ENCODE data around the gene CDH3.
A peak's percentile ranks its signal among the peaks of the same experiment; 100 is the strongest.

DNA sequence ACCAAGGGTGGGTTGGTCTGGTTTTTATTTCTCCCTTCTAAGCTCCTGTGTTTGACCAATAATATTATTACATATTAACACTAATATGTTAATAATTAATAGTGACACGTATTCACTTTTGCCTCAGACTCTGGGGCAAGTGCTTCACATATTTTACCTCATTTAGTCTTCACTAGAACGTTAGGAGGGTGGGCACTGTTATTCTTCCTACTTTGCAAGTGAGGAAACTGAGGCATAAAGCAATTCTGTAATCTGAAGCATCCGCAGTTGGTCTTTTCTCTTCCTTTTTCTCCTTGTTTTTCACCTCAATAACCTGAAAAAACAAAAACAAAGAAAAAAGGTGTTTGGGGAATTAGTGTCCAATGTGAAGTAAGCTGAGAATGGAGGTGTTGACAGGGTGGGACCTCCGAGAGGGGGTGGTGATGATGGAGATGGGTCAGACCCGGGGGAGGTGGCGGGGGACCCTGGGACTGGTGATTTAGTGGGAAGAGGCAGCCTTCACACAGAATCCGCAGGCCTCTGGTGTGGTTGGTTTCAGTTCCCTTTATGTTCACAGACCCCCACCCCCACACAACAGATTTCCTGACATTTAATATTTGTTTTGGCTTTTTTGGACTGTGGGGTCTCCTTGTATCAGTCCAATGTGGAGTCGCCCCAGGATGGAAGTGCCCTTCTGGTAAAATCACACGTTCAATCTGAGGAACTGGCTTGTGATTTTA is 95.7 kb downstream of the CDH3 start:
- TF ChIP-seq GTF2F1 (IDR thresholded peaks at IDR 0.05; ENCODE audit: borderline replicate concordance, low read depth, low read length) (no peak), TAF1 (IDR thresholded peaks at IDR 0.05; ENCODE audit: low read depth, low read length) (no peak), NRF1 (IDR thresholded peaks at IDR 0.05; ENCODE audit: low read depth, low read length) (no peak), POLR2A (IDR thresholded peaks at IDR 0.05; ENCODE audit: control extremely low read depth in 1 of 2, low read depth in 2 of 2, low read length in 2 of 2) (0 out of 3 replicates have a peak, but pooled peaks of 1 of the 2 experiments have one; percentile 37), CBX8 (IDR thresholded peaks at IDR 0.05; ENCODE audit: borderline replicate concordance, low read depth, low read length) (no peak), ZNF274 (IDR thresholded peaks at IDR 0.05; ENCODE audit: borderline replicate concordance, extremely low read depth, low read length) (no peak), RFX5 (IDR thresholded peaks at IDR 0.05; ENCODE audit: borderline replicate concordance, low read depth, low read length) (no peak), HDAC2 (IDR thresholded peaks at IDR 0.05; ENCODE audit: borderline replicate concordance in 1 of 2, low read depth in 2 of 2, low read length in 2 of 2) (no peak), EZH2 (IDR thresholded peaks at IDR 0.05; ENCODE audit: low read depth, low read length, severe bottlenecking) (no peak), SUZ12 (IDR thresholded peaks at IDR 0.05; ENCODE audit: low read length) (no peak), CHD1 (IDR thresholded peaks at IDR 0.05; ENCODE audit: low read depth, low read length) (no peak)
- TF ChIP-seq, protein P1, sequence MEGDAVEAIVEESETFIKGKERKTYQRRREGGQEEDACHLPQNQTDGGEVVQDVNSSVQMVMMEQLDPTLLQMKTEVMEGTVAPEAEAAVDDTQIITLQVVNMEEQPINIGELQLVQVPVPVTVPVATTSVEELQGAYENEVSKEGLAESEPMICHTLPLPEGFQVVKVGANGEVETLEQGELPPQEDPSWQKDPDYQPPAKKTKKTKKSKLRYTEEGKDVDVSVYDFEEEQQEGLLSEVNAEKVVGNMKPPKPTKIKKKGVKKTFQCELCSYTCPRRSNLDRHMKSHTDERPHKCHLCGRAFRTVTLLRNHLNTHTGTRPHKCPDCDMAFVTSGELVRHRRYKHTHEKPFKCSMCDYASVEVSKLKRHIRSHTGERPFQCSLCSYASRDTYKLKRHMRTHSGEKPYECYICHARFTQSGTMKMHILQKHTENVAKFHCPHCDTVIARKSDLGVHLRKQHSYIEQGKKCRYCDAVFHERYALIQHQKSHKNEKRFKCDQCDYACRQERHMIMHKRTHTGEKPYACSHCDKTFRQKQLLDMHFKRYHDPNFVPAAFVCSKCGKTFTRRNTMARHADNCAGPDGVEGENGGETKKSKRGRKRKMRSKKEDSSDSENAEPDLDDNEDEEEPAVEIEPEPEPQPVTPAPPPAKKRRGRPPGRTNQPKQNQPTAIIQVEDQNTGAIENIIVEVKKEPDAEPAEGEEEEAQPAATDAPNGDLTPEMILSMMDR (IDR thresholded peaks at IDR 0.05; ENCODE audit: control extremely low read depth in 1 of 3, insufficient read depth in 1 of 3, low read depth in 1 of 3, low read length in 3 of 3): no peak
- TF ChIP-seq, protein P2, sequence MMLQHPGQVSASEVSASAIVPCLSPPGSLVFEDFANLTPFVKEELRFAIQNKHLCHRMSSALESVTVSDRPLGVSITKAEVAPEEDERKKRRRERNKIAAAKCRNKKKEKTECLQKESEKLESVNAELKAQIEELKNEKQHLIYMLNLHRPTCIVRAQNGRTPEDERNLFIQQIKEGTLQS (IDR thresholded peaks at IDR 0.05; ENCODE audit: insufficient read depth, low read depth, low read length): no peak
